Measurements from ENCODE around the gene PIGH. TPM values are rescaled to one million over a fixed set of nuclear protein-coding genes. Genes with fewer than 3 reads are reported as not detected.

PIGH gene
- total and polyA plus RNA-seq, 10 of the 15 experiments (the other 5 are each of a cell fraction or from before 2014, with no cell fraction given), result 15.5 to 46.6 (median 22.3) TPM

DNA sequence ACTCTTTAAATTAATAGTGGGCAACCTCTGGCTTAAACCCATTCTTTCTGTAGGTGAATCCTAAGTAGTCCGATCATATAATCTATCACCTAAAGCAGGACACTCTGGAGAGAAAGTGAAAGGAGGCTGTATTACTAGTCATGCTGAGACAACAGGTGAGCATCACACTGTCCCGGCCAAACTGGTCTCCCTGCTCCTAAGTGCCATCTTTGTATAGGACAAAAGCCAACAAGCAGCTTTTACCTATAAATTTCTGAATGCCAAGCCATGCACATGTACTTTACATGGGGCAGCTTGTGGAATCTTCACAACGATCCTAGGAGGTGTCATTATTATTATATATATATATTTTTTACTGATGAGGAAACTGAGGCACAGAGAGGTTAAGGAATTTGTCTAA is 48.9 kb downstream of the PIGH start:
- Histone ChIP-seq H3K36me3 (ENCODE audit: control insufficient read depth in 2 of 2, insufficient read depth in 2 of 2, low read length in 1 of 2) (no peaks in the 10 kb centered on the region), H2AFZ (ENCODE audit: control insufficient read depth, low read depth, low read length) (no peak overlapping the region), H3K4me3 (no peak overlapping the region), H4K20me1 (ENCODE audit: control insufficient read depth, insufficient read depth) (no peaks in the 10 kb centered on the region), H3K79me2 (ENCODE audit: control insufficient read depth, insufficient read depth, low read length) (no peaks in the 10 kb centered on the region), H3K9me3 (replicated peaks; ENCODE audit: control insufficient read depth, insufficient read depth, low read length) (no peaks in the 10 kb centered on the region), H3K4me1 (ENCODE audit: control insufficient read depth, insufficient read depth, low read length) (no peaks in the 10 kb centered on the region), H3K27me3 (replicated peaks in 1 of 2; ENCODE audit: control insufficient read depth in 2 of 2, insufficient read depth in 2 of 2, low read length in 1 of 2) (peaks cover 0 to 4% of the 10 kb centered on the region in 2 experiments; a peak in 1 of 4 replicates), H3K27ac (ENCODE audit: control insufficient read depth, insufficient read depth) (no peak overlapping the region), H3K4me2 (ENCODE audit: control insufficient read depth, insufficient read depth) (no peak overlapping the region), H3K9ac (ENCODE audit: control insufficient read depth, insufficient read depth, low read length) (no peak overlapping the region)
- POLR2A ChIA-PET, result no interaction called here
- ATAC-seq (no peak), DNase-seq (ENCODE audit: low read depth, low spot score) (no peak), FAIRE-seq (no peak)
- RAD21 ChIA-PET (ENCODE audit: unreplicated experiment), result no interaction called here
- SMC1A ChIA-PET (ENCODE audit: uncharacterized antibody, unreplicated experiment), result interaction anchor here (1.3 to 1.5 kb wide), 2 partner anchors 15 to 18 kb away, joined by 3 to 4 read pairs; partner anchors contain the start of gene PLEKHH1
- intact Hi-C loops (cut with micrococcal nuclease; ENCODE audit: unreplicated experiment) (no loop called here), in situ Hi-C loops (cut with MboI) (no loop called here)
- no TSS peak for BruUV-seq (replicated peaks)
- CTCF ChIA-PET, result interaction anchor here (1.0 to 1.9 kb wide), 2 partner anchors 24 to 123 kb away, joined by 5 to 7 read pairs; no protein-coding TSS in a partner anchor
- WGBS (ENCODE audit: insufficient coverage, insufficient replicate concordance, low lambda C conversion rate, missing lambda C conversion rate), result 35% methylated on average over 3 of the region's 3 CpGs
- TF ChIP-seq, protein P1, sequence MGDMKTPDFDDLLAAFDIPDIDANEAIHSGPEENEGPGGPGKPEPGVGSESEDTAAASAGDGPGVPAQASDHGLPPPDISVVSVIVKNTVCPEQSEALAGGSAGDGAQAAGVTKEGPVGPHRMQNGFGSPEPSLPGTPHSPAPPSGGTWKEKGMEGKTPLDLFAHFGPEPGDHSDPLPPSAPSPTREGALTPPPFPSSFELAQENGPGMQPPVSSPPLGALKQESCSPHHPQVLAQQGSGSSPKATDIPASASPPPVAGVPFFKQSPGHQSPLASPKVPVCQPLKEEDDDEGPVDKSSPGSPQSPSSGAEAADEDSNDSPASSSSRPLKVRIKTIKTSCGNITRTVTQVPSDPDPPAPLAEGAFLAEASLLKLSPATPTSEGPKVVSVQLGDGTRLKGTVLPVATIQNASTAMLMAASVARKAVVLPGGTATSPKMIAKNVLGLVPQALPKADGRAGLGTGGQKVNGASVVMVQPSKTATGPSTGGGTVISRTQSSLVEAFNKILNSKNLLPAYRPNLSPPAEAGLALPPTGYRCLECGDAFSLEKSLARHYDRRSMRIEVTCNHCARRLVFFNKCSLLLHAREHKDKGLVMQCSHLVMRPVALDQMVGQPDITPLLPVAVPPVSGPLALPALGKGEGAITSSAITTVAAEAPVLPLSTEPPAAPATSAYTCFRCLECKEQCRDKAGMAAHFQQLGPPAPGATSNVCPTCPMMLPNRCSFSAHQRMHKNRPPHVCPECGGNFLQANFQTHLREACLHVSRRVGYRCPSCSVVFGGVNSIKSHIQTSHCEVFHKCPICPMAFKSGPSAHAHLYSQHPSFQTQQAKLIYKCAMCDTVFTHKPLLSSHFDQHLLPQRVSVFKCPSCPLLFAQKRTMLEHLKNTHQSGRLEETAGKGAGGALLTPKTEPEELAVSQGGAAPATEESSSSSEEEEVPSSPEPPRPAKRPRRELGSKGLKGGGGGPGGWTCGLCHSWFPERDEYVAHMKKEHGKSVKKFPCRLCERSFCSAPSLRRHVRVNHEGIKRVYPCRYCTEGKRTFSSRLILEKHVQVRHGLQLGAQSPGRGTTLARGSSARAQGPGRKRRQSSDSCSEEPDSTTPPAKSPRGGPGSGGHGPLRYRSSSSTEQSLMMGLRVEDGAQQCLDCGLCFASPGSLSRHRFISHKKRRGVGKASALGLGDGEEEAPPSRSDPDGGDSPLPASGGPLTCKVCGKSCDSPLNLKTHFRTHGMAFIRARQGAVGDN (IDR thresholded peaks at IDR 0.05), result no peak
- TF ChIP-seq SUPT20H (IDR thresholded peaks at IDR 0.05; ENCODE audit: borderline replicate concordance, control insufficient read depth, low read depth, low read length), result no peak
- TF ChIP-seq STAT3 (IDR thresholded peaks at IDR 0.05; ENCODE audit: low read depth, low read length), result no peak
- no peak for TF ChIP-seq RB1 (IDR thresholded peaks at IDR 0.05; ENCODE audit: borderline replicate concordance)
- TF ChIP-seq, protein P2, sequence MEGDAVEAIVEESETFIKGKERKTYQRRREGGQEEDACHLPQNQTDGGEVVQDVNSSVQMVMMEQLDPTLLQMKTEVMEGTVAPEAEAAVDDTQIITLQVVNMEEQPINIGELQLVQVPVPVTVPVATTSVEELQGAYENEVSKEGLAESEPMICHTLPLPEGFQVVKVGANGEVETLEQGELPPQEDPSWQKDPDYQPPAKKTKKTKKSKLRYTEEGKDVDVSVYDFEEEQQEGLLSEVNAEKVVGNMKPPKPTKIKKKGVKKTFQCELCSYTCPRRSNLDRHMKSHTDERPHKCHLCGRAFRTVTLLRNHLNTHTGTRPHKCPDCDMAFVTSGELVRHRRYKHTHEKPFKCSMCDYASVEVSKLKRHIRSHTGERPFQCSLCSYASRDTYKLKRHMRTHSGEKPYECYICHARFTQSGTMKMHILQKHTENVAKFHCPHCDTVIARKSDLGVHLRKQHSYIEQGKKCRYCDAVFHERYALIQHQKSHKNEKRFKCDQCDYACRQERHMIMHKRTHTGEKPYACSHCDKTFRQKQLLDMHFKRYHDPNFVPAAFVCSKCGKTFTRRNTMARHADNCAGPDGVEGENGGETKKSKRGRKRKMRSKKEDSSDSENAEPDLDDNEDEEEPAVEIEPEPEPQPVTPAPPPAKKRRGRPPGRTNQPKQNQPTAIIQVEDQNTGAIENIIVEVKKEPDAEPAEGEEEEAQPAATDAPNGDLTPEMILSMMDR (IDR thresholded peaks at IDR 0.05 in 2 of 3, conservative IDR thresholded peaks at IDR 0.05 in 1 of 3; ENCODE audit: control insufficient read depth in 2 of 3, extremely low read depth in 1 of 3, insufficient read depth in 1 of 3, low read depth in 3 of 3, low read length in 3 of 3), result no peak
- TF ChIP-seq CBFB (IDR thresholded peaks at IDR 0.05; ENCODE audit: low read depth), result no peak
- no peak for TF ChIP-seq ESRRA (IDR thresholded peaks at IDR 0.05; ENCODE audit: low read length)
- TF ChIP-seq, protein P3, sequence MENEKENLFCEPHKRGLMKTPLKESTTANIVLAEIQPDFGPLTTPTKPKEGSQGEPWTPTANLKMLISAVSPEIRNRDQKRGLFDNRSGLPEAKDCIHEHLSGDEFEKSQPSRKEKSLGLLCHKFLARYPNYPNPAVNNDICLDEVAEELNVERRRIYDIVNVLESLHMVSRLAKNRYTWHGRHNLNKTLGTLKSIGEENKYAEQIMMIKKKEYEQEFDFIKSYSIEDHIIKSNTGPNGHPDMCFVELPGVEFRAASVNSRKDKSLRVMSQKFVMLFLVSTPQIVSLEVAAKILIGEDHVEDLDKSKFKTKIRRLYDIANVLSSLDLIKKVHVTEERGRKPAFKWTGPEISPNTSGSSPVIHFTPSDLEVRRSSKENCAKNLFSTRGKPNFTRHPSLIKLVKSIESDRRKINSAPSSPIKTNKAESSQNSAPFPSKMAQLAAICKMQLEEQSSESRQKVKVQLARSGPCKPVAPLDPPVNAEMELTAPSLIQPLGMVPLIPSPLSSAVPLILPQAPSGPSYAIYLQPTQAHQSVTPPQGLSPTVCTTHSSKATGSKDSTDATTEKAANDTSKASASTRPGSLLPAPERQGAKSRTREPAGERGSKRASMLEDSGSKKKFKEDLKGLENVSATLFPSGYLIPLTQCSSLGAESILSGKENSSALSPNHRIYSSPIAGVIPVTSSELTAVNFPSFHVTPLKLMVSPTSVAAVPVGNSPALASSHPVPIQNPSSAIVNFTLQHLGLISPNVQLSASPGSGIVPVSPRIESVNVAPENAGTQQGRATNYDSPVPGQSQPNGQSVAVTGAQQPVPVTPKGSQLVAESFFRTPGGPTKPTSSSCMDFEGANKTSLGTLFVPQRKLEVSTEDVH (IDR thresholded peaks at IDR 0.05; ENCODE audit: low read depth, partially characterized antibody), result no peak
- TF ChIP-seq CEBPB (IDR thresholded peaks at IDR 0.05; ENCODE audit: borderline replicate concordance in 1 of 2, low read depth in 2 of 2, low read length in 2 of 2), result no peak
- no peak for TF ChIP-seq SP1 (IDR thresholded peaks at IDR 0.05; ENCODE audit: low read depth, low read length)
- TF ChIP-seq HDAC6 (IDR thresholded peaks at IDR 0.05; ENCODE audit: unreplicated experiment), result no peak
- TF ChIP-seq SUZ12 (IDR thresholded peaks at IDR 0.05; ENCODE audit: unreplicated experiment), result no peak
- TF ChIP-seq MTA2 (IDR thresholded peaks at IDR 0.05; ENCODE audit: low read depth), result no peak
- TF ChIP-seq, protein P4, sequence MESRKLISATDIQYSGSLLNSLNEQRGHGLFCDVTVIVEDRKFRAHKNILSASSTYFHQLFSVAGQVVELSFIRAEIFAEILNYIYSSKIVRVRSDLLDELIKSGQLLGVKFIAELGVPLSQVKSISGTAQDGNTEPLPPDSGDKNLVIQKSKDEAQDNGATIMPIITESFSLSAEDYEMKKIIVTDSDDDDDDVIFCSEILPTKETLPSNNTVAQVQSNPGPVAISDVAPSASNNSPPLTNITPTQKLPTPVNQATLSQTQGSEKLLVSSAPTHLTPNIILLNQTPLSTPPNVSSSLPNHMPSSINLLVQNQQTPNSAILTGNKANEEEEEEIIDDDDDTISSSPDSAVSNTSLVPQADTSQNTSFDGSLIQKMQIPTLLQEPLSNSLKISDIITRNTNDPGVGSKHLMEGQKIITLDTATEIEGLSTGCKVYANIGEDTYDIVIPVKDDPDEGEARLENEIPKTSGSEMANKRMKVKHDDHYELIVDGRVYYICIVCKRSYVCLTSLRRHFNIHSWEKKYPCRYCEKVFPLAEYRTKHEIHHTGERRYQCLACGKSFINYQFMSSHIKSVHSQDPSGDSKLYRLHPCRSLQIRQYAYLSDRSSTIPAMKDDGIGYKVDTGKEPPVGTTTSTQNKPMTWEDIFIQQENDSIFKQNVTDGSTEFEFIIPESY (IDR thresholded peaks at IDR 0.05), result no peak
